ENCODE measurements around the gene SLC25A19. TPM values are rescaled to one million over a fixed set of nuclear protein-coding genes. Genes with fewer than 3 reads are reported as not detected.

The SLC25A19 gene
- total and polyA plus RNA-seq, 2 experiments from 2014 or later, result 17.9 to 22.4 TPM

- TF ChIP-seq EZH2phosphoT487 (IDR thresholded peaks at IDR 0.05; ENCODE audit: unreplicated experiment) (no peak), ZNF114 (CRISPR knock-in tag; IDR thresholded peaks at IDR 0.05) (no peak), NANOG (IDR thresholded peaks at IDR 0.05; ENCODE audit: borderline replicate concordance) (no peak), CREB1 (CRISPR knock-in tag; IDR thresholded peaks at IDR 0.05; ENCODE audit: low read depth) (no peak), ETS1 (IDR thresholded peaks at IDR 0.05) (no peak)
These were observed 60.4 kb downstream of the SLC25A19 start (continued) for GRCh38 chr17:75228847-75229246.

GRCh38 chr17:75228305-75228704, 60.9 kb downstream of the SLC25A19 start:
- H3K36me3 ChIP-seq (ENCODE audit: insufficient read depth), result peaks cover 34% of the 10 kb centered on the region
- Mint-ChIP-seq H3K36me3 (ENCODE audit: low read depth) (peaks cover 82% of the 10 kb centered on the region), H3K4me1 (no peaks in the 10 kb centered on the region), H3K27me3 (ENCODE audit: insufficient read depth, low read depth, poor library complexity) (peaks cover 4% of the 10 kb centered on the region), H3K4me3 (no peak overlapping the region), H3K27ac (no peak overlapping the region), H3K9me3 (no peaks in the 10 kb centered on the region)
- DNase-seq (ENCODE audit: low spot score) (no peak), ATAC-seq (no peak)
- H3K4me1 ChIP-seq (ENCODE audit: insufficient read depth), result no peaks in the 10 kb centered on the region
- H3K27ac ChIP-seq (ENCODE audit: low read depth), result no peak overlapping the region
- H3F3A ChIP-seq (replicated peaks; ENCODE audit: low read depth), result peaks cover 13% of the 10 kb centered on the region; the same call in 1 of the 2 replicates
- H3K4me3 ChIP-seq, result no peak overlapping the region
- H3K9me2 ChIP-seq (ENCODE audit: insufficient read depth), result no peaks in the 10 kb centered on the region
- peaks cover 3% of the 10 kb centered on the region for H4K20me1 ChIP-seq (replicated peaks; ENCODE audit: insufficient read depth)
- no peaks in the 10 kb centered on the region for H3K79me2 ChIP-seq (replicated peaks; ENCODE audit: insufficient read depth)
- no peak overlapping the region for H3K4me2 ChIP-seq
- H3K27me3 ChIP-seq (ENCODE audit: insufficient read depth), result no peaks in the 10 kb centered on the region
- no peak overlapping the region for H2AFZ ChIP-seq
- TF ChIP-seq STAT1 (IDR thresholded peaks at IDR 0.05; ENCODE audit: unreplicated experiment), result no peak
- no peak for TF ChIP-seq REST (IDR thresholded peaks at IDR 0.05; ENCODE audit: unreplicated experiment)
- TF ChIP-seq ETS1 (IDR thresholded peaks at IDR 0.05), result no peak
- TF ChIP-seq CTCF (conservative IDR thresholded peaks at IDR 0.05; ENCODE audit: low read depth in 2 of 2), result no peak
- no peak for TF ChIP-seq POLR2AphosphoS5 (IDR thresholded peaks at IDR 0.05; ENCODE audit: low read depth)
- TF ChIP-seq CREB1 (CRISPR knock-in tag; IDR thresholded peaks at IDR 0.05; ENCODE audit: low read depth), result no peak
- TF ChIP-seq EZH2 (IDR thresholded peaks at IDR 0.05; ENCODE audit: low read depth, unreplicated experiment), result no peak
- TF ChIP-seq NANOG (IDR thresholded peaks at IDR 0.05; ENCODE audit: borderline replicate concordance), result no peak
- no peak for TF ChIP-seq JUNB (IDR thresholded peaks at IDR 0.05; ENCODE audit: unreplicated experiment)
- no peak for TF ChIP-seq ZNF462 (CRISPR knock-in tag; IDR thresholded peaks at IDR 0.05)

Measured in GM23338 (cell line).